HL-60 (cell line): ENCODE results near the gene WDR77.

ENCODE experiments used
- DNase-seq, 2 experiments: peaks; one replicate each; pipeline ENCODE4 v3.0.0-alpha.2; 2010 to 2020; ENCODE audit warnings: low read depth in 1 of 2, low spot score in 1 of 2
- H3K27ac ChIP-seq: fragments of 250-450 bp; sonication (Bioruptor Pico); replicated peaks from 2 replicates; pipeline ENCODE4 v1.5.1; 2020; ENCODE audit warnings: mild to moderate bottlenecking, moderate library complexity
- H3K27me3 ChIP-seq: fragments of 250-450 bp; sonication (Bioruptor Pico); 2 replicates; pipeline ENCODE4 v1.5.1; 2021; ENCODE audit warnings: mild to moderate bottlenecking, moderate library complexity; ENCODE audit not compliant: insufficient read depth, poor library complexity, severe bottlenecking
- H3K4me3 ChIP-seq: replicated peaks from 2 replicates; pipeline ENCODE4 v1.5.1; 2011; ENCODE audit warnings: mild to moderate bottlenecking, control low read depth, low read length; ENCODE audit not compliant: insufficient read depth
- GABPA ChIP-seq: IDR thresholded peaks from 2 replicates; pipeline ENCODE4 v1.6.1; 2012; ENCODE audit warnings: low read depth
- POLR2AphosphoS5 ChIP-seq: IDR thresholded peaks from 2 replicates; pipeline ENCODE4 v1.6.1; 2012; ENCODE audit warnings: low read depth
- SPI1 ChIP-seq: IDR thresholded peaks from 2 replicates; pipeline ENCODE4 v1.6.1; 2012; ENCODE audit warnings: low read depth, mild to moderate bottlenecking, borderline replicate concordance
- TF ChIP-seq, protein P1 (sequence below): IDR thresholded peaks from 2 replicates; pipeline ENCODE4 v1.6.1; 2012; ENCODE audit warnings: low read depth; ENCODE audit not compliant: insufficient replicate concordance
- TF ChIP-seq, protein P2 (sequence below): IDR thresholded peaks from one replicate; pipeline ENCODE4 v1.5.1; 2011; ENCODE audit warnings: low read length, control low read depth, inconsistent platforms; ENCODE audit not compliant: insufficient read depth

Gene WDR77

DNA sequence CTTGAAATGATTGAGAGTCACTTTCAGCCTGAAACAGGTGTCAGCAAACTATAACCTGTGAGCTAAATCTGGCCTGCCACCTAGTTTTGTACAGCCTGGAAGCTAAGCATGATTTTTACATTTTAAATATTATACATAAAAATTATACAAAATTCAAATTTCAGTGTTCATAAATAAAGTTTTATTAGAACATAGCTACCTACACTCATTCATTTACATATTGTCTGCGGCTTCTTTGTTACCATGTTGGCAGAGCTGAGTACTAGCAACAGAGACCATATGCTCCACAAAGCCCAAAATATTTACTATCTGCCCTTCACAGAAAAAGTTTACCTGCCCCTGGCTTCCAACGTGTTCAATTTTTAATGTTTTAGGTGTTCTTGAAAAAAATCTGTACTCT, 16.7 kb upstream of the WDR77 start:
- DNase-seq: no peak
- Histone ChIP-seq H3K27ac (no peak overlapping the region), H3K27me3 (no peaks in the 10 kb centered on the region), H3K4me3 (no peak overlapping the region)
- TF ChIP-seq, protein P1, sequence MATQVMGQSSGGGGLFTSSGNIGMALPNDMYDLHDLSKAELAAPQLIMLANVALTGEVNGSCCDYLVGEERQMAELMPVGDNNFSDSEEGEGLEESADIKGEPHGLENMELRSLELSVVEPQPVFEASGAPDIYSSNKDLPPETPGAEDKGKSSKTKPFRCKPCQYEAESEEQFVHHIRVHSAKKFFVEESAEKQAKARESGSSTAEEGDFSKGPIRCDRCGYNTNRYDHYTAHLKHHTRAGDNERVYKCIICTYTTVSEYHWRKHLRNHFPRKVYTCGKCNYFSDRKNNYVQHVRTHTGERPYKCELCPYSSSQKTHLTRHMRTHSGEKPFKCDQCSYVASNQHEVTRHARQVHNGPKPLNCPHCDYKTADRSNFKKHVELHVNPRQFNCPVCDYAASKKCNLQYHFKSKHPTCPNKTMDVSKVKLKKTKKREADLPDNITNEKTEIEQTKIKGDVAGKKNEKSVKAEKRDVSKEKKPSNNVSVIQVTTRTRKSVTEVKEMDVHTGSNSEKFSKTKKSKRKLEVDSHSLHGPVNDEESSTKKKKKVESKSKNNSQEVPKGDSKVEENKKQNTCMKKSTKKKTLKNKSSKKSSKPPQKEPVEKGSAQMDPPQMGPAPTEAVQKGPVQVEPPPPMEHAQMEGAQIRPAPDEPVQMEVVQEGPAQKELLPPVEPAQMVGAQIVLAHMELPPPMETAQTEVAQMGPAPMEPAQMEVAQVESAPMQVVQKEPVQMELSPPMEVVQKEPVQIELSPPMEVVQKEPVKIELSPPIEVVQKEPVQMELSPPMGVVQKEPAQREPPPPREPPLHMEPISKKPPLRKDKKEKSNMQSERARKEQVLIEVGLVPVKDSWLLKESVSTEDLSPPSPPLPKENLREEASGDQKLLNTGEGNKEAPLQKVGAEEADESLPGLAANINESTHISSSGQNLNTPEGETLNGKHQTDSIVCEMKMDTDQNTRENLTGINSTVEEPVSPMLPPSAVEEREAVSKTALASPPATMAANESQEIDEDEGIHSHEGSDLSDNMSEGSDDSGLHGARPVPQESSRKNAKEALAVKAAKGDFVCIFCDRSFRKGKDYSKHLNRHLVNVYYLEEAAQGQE: no peak
- TF ChIP-seq POLR2AphosphoS5 (no peak), SPI1 (no peak), GABPA (no peak)
- TF ChIP-seq, protein P2, sequence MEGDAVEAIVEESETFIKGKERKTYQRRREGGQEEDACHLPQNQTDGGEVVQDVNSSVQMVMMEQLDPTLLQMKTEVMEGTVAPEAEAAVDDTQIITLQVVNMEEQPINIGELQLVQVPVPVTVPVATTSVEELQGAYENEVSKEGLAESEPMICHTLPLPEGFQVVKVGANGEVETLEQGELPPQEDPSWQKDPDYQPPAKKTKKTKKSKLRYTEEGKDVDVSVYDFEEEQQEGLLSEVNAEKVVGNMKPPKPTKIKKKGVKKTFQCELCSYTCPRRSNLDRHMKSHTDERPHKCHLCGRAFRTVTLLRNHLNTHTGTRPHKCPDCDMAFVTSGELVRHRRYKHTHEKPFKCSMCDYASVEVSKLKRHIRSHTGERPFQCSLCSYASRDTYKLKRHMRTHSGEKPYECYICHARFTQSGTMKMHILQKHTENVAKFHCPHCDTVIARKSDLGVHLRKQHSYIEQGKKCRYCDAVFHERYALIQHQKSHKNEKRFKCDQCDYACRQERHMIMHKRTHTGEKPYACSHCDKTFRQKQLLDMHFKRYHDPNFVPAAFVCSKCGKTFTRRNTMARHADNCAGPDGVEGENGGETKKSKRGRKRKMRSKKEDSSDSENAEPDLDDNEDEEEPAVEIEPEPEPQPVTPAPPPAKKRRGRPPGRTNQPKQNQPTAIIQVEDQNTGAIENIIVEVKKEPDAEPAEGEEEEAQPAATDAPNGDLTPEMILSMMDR: no peak

DNA sequence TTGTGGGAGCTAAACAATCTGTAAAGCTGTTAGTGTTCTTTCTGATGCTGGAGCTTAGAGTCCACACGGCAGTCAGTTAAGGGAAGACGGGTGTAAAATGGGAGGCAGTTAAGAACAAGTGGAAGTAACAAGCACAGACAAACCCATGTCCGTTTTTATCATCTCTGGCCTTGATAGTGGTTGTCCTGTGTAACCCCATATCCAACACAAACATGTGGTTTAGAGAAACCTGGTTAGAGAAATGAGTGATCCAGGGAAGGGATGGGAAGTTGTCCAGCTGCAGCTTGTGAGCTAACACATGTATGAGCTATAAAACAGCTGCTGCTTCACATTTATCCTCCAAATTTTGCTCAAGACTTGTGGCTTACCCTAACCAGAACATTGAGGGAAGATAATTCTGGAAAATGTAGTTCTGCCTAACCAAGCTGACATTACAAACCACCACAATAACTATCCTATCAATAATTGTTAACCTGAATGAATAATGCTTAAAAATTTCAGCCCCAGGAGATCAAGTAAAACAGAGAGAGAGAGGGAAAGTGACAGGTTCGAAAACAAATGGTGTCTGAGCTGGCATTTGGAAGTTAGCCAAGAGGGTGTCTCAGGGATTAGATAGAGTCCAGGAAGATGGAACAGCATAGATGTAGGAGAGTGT, 14.1 kb upstream of the WDR77 start:
- H3K4me3 ChIP-seq: no peak overlapping the region
- DNase-seq: no peak
- TF ChIP-seq POLR2AphosphoS5 (no peak), GABPA (no peak), SPI1 (no peak)
- TF ChIP-seq, protein P2: no peak
- TF ChIP-seq, protein P1: no peak
- H3K27ac ChIP-seq: no peak overlapping the region
- H3K27me3 ChIP-seq: no peaks in the 10 kb centered on the region

DNA sequence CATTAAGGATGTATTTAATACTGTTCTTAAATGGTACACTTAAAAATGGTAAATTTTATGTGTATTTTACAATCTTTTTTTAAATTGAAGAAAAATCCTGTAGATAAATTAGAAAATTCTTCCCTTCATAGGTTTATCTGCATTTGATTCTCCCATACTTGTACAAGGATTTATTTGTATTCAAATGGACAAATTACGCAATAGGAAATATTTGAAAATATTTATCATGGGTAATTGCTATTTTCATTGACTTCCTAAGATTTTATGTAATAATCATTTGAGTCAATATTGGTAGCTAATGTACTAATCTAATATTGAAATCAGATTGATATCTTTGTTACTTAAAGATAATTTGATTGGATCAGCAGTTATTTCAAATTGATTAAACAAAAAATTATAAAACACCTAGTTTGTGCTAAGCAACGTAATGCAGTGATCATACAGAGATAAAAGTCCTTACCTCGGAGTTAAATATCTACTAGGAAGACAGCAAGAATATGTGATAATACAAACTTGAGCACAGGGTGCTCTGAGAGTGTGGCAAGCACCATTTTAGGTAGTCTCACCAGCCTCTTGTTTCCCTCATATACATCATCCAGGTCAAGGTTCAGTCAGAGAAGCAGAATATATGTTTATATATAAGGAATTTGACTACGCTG, 13.4 kb upstream of the WDR77 start:
- H3K27ac ChIP-seq: no peak overlapping the region
- TF ChIP-seq, protein P1: no peak
- TF ChIP-seq, protein P2: no peak
- TF ChIP-seq SPI1 (no peak), POLR2AphosphoS5 (no peak), GABPA (no peak)

More for the DNA sequence above, 13.4 kb upstream of the WDR77 start:
- Histone ChIP-seq H3K27me3 (no peaks in the 10 kb centered on the region), H3K4me3 (no peak overlapping the region)
- DNase-seq: no peak
